H1 (cell line): ENCODE data around the gene MPPED1.

Experiments used
- POLR2A ChIP-seq, 2 experiments: IDR thresholded peaks; 1 replicate in 1 of 2; 2 replicates in 1 of 2; pipeline ENCODE4 v1.6.1; 2011; ENCODE audit warnings: low read depth in 2 of 2, low read length in 2 of 2, mild to moderate bottlenecking in 2 of 2; ENCODE audit errors: control extremely low read depth in 1 of 2
- POLR2AphosphoS5 ChIP-seq: IDR thresholded peaks from 2 replicates; pipeline ENCODE4 v1.6.1; 2011; ENCODE audit warnings: low read depth, low read length
- RAD21 ChIP-seq, 2 experiments: IDR thresholded peaks in 1 of 2; conservative IDR thresholded peaks in 1 of 2; 2 replicates each; pipeline ENCODE4 v1.6.1; 2011; ENCODE audit warnings: low read depth in 2 of 2, low read length in 2 of 2, improper control_type of control experiment in 1 of 2, inconsistent platforms in 1 of 2, mild to moderate bottlenecking in 1 of 2, moderate library complexity in 1 of 2
- ZNF274 ChIP-seq: IDR thresholded peaks from 2 replicates; pipeline ENCODE4 v1.7.0; 2012; ENCODE audit warnings: low read length, borderline replicate concordance; ENCODE audit errors: extremely low read depth
- TF ChIP-seq, protein P1 (sequence below), 3 experiments: IDR thresholded peaks; 1 replicate in 2 of 3; 2 replicates in 1 of 3; pipeline versions ENCODE4 v1.5.1 to v1.6.1; 2011; ENCODE audit warnings: low read length in 3 of 3, mild to moderate bottlenecking in 3 of 3, inconsistent platforms in 2 of 3, low read depth in 1 of 3, moderate library complexity in 1 of 3; ENCODE audit not compliant: insufficient read depth in 1 of 3; ENCODE audit errors: control extremely low read depth in 1 of 3

DNA sequence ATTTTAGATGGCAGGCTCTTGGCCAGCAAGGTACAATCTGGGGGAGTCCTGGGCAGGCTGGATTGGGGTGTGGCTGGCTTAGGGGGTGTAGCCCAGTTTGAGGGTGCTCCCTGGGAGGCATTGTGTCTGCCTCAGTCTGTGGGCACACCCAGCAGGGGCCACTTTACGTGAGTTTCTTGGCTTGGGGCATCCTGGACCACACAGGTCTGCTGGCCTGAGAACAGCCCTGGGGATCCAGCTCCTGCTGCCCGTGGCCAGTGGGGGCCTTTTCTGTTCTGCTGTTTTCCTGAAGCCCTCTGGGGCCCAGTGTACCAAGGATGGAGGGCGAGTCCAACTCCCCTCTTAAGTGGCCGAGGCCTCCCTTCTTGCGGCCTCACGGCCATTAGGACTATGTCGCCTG, 71.9 kb downstream of the MPPED1 start:
- TF ChIP-seq POLR2A (IDR thresholded peaks at IDR 0.05; ENCODE audit: control extremely low read depth in 1 of 2, low read depth in 2 of 2, low read length in 2 of 2), result no peak
- TF ChIP-seq, protein P1, sequence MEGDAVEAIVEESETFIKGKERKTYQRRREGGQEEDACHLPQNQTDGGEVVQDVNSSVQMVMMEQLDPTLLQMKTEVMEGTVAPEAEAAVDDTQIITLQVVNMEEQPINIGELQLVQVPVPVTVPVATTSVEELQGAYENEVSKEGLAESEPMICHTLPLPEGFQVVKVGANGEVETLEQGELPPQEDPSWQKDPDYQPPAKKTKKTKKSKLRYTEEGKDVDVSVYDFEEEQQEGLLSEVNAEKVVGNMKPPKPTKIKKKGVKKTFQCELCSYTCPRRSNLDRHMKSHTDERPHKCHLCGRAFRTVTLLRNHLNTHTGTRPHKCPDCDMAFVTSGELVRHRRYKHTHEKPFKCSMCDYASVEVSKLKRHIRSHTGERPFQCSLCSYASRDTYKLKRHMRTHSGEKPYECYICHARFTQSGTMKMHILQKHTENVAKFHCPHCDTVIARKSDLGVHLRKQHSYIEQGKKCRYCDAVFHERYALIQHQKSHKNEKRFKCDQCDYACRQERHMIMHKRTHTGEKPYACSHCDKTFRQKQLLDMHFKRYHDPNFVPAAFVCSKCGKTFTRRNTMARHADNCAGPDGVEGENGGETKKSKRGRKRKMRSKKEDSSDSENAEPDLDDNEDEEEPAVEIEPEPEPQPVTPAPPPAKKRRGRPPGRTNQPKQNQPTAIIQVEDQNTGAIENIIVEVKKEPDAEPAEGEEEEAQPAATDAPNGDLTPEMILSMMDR (IDR thresholded peaks at IDR 0.05; ENCODE audit: control extremely low read depth in 1 of 3, insufficient read depth in 1 of 3, low read depth in 1 of 3, low read length in 3 of 3), result no peak
- TF ChIP-seq ZNF274, result no peak
- TF ChIP-seq RAD21 (IDR thresholded peaks at IDR 0.05 in 1 of 2, conservative IDR thresholded peaks at IDR 0.05 in 1 of 2; ENCODE audit: low read depth in 2 of 2, low read length in 2 of 2), result no peak
- no peak for TF ChIP-seq POLR2AphosphoS5
